ENCODE measurements around the gene ZNF565.
"Not testable (repeated sequence)": the region's sequence is repeated elsewhere in the genome, so short reads cannot be mapped to it uniquely, and the experiment has no call there.

- TF ChIP-seq CTCF (optimal IDR thresholded peaks at IDR 0.05 in 1 of 3, IDR thresholded peaks at IDR 0.05 in 1 of 3, conservative IDR thresholded peaks at IDR 0.05 in 1 of 3; ENCODE audit: extremely low read depth in 1 of 3, insufficient read depth in 2 of 3, low read length in 3 of 3); EZH2 (IDR thresholded peaks at IDR 0.05; ENCODE audit: low read length): not testable (repeated sequence)
These were observed 79.6 kb downstream of the ZNF565 start for GRCh38 chr19:36134867-36135266.

Data from keratinocyte (primary cell).